NCI-H345 (cell line): ENCODE results near the gene TRIP12.
"Not testable (repeated sequence)": the region's sequence is repeated elsewhere in the genome, so short reads cannot be mapped to it uniquely, and the experiment has no call there.

Experiments
- DNase-seq: peaks from one replicate; lab custom pipeline; 2025; lab: John Stamatoyannopoulos, UW

The TRIP12 gene

DNA sequence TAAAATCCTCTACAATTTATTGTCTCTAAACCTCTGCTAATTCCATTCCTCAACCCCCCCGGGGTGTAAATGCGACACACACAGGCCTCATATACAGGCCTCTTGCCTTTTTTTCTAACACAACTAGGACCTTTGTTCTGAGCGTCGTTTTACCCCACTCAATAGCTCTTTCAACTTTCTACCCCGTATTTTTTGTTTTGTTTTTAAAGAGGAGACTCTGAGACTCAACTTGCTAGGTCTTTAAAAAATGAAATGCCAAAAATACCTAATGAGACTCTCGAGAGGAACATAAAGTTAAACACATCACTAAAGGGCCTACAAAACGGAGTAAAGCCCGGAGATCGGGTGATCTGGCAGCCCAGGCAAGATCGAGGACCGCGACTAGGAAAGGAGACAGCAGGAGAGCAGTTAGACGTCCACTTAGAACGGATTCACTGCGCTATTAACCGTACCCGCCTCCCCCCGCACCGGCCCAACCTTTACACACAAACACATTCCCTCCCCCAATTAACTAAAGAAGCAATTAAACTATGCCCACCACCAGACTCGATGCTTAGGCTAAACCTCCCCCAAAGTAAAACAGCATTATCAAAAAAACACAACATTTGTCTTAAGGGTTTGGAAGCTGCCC, 1.7 kb downstream of the TRIP12 start:
- DNase-seq, result no peak

DNA sequence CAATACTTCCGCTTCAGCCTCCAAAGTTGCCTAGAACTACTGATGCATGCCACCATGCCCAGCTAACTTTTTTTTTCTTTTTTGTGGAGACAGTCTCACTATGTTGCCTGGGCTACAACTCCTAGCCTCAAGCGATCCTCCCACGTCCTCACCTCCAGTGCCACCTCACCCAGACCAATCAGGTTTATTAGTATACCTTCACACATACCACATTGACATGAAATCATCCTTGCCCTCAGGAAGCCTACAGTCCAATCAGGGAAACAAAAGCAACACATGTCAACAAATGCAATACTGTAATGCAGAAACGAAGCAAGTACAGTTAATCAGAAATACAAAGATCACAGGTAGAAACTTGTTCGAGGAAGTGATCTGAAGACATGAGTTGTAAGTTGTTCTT, 4.0 kb downstream of the TRIP12 start:
- no peak for DNase-seq

DNA sequence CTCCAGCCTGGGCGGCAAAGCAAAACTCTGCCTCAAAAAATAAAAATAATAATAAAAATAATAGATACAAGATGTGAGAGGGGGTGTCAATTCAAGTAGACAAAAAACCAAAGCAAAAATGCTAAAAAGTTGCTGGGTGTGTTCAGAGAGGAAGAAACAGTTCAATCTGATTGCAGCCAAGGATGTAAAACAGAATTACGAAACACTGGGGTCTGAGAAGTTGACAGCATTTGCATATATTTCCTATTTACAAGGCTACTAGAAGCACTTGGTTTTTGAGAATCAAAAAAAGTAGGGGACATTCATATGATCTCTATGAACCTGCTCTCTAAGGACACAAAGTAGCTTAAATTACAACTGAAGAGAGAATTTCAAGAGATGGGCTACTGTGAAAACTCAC, 7.6 kb downstream of the TRIP12 start:
- no peak for DNase-seq

DNA sequence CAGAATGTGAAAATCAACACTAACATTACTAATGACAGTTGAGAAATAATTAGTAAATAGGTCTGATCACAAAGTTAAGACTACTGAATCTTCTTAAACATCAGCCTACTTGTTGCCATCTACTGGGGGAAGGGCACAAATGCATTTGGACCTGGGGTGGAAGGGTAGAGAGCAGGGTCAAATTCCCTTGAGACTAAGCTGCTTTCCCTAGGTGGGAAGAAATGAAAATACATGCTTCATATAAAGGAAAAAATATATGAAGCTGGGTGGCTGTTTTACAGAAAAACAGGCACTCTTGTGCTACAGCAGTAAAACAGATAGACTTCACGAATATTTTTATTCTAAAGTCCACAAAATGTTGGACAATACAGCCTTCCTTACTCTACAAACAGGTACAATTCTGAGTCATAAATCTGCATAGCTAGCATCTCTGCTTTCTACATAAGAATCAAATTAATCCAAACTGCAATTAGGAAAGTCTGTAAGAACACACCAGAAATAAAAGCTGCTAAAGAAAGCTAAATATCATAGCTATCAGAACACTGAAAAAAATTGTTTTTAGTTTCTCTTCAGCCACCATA, 10.9 kb downstream of the TRIP12 start:
- DNase-seq, result no peak

DNA sequence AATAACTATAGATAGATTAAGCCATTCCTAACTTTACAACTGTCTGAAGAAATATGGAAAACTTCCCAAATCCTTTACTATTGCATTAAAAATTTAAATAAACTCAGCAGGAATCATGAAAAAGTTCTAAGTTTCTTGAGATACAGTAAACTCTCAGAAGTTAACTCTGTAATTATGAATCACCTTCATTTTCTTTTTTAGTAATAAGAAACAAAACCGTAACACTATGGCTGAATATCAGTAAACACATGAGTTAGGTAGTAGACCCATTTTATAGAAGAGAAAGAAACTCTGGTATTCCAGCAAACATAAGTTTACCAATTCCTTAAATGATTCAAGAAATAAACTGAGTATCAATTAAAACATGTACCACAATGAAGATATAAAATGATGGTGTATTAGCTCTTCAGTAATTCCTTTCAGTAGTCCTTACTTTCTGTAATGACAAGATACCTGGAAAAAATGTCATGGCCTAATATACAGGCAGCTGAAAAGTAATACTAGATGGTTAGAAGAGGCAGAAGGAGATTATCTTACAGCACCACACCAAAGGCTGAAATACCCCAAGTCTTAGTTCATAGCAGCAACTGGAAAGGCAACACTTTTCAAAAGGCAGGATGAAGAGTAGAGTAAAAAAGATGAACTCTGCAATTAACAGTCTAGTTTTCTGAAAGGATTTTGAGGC, 11.5 kb downstream of the TRIP12 start:
- DNase-seq, result no peak

DNA sequence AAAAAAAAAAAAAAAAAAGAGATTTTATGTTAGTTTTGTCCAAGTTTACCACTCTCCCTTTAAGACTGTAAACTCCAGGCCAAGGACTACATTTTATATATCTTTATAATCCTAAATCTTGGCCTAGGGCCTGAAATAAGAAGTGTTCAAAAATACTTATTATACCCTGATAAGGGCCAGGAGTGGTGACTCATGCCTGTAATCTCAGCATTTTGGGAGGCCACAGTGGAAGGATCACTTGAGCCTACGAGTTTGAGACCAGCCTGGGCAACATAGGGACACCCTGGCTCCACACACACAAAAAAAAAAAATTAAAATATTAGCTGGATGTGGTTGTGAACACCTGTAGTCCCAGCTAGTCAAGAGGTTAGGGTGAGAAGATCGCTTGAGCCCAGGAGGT, 12.7 kb downstream of the TRIP12 start:
- DNase-seq, result no peak

DNA sequence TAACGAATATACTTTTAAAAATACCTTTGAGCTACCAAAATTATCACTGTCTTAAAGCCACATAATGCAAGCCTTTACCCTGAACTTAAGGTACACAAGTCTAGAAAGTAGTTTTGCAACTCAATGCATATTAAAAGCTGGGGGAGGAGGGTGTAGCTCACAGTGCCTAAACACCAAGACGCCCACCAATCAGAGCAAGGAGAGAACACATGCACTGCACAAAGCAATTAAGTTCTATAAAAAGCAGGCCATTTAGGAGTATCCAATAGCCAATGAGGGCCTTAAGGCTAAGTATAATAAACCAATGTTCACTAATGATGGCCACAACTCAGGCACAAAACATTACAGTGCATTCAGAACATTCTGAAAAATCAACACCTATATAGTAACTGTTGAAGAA, 16.2 kb downstream of the TRIP12 start:
- DNase-seq, result no peak

DNA sequence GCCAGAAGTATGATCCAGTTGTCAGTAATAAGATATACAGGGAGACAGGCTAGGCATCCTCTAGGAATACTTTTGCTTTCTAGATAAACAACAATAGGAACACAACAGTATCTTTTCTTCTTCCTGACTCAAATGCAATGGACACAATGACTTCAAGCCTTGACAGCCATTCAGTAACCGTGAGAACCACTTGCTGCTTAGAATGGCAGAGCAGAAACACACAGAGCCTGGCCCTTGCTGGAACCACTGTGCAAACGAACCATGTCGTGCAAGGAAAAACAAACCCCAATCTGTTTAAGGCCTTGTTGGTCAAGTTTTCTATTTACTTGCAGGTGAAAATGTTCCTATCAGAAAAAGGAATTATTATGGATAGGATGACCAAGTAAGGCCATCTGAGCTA, 18.8 kb downstream of the TRIP12 start:
- no peak for DNase-seq

DNA sequence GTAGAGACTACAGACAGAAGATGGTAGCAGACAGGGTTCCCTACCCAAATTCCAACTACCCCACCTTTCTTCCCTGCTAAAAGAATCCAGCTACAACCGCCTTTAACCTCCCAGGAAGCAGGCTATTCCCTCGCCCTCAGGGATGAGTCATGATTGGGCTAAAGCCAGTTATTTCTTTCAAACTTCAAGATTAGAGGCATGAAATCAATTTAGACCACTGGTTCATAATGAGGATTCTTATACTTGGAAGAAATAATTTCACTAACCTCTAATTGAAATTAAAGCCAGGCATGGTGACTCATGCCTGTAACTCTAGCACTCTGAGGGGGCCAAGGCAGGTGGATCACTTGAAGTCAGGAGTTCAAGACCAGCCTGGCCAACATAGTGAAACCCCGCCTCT, 20.0 kb downstream of the TRIP12 start:
- no peak for DNase-seq

DNA sequence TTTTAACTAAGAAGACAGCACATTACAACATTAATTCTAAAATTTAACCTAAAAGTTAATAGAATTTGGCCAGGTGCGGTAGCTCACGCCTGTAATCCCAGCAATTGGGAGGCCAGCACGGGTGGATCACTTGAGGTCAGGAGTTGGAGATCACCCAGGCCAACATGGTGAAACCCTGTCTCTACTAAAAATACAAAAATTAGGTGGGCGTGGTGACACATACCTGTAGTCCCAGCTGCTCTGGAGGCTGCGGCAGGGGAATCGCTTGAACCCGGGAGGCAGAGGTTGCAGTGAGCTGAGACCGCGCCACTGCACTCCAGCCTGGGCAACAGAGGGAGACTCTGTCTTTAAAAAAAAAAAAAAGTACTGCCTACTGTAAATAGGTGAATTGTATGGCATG, 21.3 kb downstream of the TRIP12 start:
- DNase-seq, result not testable (repeated sequence)

DNA sequence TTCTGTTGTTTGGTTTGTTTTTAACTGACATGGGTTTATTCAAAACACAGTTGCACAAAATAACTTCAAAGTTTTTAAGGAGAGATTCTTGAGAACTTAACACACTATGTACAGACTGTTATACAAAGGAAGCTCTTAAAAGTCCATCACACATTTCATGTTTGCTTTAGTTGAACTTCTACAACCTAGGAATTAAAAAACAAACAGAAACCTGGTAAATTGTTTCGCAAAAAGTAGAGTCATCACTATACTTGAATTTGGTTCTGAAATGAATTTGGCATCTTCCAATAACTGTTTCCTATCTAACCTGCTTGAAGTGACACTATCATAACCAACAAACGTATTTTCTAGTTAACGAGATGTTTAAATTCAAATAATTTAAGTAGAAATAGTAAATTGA, 21.8 kb downstream of the TRIP12 start:
- no peak for DNase-seq

DNA sequence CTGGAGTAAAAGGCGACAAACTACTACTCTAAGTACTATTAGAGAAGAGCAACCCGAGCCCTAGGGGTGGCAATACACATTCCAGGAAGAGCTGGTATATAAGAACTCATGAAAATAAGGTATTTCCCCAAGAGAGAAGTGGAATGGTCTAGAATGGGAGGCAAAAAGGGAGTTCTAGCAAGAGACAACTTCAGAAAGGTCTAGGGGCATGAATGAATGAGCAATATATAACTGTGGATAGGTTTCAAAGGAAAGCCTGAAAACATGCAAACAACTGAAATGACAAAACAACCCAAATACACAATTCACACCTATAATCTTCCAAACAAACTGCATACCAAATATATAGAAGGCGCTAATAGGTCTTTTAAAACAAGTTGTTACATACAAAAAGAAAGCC, 22.2 kb downstream of the TRIP12 start:
- DNase-seq, result no peak

DNA sequence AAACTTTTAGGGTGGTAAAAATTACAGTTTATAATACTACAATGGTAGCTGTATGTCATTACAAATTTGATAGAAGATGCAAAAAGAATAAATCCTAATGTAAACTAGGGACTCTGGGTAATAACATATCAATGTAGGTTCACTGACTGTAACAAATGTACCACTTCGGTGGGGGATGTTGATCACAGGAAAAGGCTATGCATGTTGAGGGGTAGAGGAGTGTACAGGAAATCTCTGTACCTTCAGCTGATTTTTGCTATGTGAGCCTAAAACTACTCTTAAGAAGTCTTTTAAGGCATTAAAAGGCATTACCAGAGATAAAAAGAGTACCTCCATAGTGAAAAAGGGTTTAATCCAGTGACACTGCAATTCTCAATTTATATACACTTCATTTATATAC, 25.0 kb downstream of the TRIP12 start:
- DNase-seq, result no peak

DNA sequence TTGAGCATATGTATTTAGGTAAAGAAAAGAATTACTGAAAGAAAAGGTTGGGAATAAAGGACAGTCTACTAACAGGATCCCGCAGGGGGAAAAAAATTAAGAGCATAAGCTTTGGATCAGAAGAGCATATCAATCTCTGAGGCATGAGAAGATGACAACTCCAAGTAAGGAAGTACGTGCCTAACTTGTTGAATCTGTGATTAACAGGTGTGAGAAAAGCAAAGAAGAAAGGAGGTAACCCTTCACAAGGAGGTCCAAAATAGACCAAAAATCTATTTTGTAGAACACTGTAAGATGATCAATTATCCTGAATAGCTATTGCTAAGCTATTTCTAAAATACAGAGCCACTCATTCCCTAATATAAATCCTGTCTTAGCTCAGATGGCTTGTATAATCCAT, 32.8 kb downstream of the TRIP12 start:
- DNase-seq, result no peak

DNA sequence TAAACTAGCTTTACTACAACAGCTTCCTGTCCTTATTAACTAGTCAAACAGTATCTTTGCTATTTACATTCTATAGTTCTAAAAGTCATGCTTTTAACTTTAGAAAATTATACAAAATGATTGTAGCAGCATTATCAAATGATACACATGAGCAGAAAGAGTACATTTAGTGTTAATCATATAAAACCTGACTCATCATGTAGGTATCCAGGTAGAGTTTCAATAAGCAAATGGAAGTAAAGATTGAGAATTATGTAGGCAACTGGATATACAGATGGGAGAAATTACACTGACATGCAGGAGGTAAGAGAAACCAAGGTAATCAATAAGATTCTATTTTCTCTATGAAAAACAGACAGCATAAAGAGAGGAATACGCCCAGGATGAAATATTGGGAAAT, 33.8 kb downstream of the TRIP12 start:
- DNase-seq, result no peak

DNA sequence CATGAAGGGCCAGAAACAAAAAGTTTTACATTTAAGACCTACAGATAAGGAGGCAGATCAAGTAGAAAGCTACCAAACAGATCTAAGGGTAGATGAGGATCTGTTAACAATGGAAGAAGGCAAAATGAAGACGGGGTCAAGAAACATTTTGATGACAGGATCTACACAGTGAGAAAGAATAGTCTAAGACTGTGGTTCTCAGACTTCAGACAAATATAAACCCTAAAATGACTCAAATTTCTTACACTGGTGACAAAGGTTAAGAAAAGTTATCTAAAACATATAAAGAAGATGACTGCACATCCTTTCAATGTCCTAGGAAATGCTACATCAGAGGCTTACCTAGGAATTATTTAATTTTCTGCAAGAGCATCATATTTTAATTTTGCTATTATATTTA, 34.4 kb downstream of the TRIP12 start:
- DNase-seq, result no peak

DNA sequence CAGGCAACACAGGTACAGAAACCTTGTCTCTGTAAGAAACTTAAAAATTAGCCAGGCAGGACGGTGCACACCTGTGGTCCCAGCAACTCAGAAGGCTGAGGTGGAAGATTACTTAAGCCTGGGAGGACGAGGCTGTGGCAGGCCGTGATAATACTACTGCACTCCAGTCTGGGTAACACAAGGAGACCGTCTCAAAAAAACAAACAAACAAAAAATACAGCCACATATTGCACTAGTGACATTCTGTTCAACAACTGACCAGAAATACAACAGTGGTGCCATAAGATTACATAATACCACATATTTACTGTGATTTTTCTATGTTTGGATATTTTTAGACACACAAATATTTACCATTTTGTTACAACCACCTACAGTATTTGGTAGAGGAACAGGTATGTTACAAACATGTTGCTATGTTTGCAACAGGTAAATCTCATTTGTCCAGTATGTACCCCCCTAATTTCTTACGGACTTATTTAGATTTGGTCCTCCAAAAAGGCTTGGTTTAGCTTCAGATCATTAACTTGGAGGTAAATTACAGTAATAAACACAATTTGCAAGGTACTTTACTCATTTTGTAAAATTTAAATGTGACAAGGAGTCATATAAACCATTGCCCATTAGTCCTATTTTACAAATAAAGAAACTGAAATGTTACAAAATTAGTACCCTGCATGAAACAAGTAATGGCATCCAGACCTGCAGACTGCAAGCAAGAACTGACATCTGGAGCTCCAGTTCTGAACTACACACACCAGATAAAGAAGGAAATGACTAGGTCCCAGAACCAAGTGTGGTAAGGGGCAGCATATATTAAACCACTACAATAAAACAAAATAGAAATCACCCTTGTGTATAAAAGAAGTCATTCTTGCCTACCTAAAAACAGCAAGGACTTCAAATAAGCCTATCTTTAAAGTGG, 36.8 kb downstream of the TRIP12 start:
- no peak for DNase-seq

DNA sequence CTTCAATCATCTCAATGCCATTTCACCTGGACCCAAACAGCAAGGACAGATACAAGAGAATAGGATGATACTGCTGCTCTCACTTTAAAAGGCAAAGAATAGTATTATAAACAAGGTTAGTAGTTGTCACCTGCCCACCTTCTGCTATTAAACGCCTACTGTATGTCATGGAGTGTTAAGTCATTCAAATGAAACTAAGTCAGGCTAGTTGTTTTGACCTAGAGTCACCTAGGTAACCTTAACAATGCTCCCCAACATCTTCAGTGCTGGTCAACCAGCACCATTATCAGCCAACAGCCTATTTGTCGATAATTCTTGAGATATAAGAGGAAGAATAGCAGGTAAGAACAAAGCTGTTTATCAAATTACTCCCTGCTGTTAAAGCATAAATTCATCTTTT, 39.2 kb downstream of the TRIP12 start:
- DNase-seq, result no peak

DNA sequence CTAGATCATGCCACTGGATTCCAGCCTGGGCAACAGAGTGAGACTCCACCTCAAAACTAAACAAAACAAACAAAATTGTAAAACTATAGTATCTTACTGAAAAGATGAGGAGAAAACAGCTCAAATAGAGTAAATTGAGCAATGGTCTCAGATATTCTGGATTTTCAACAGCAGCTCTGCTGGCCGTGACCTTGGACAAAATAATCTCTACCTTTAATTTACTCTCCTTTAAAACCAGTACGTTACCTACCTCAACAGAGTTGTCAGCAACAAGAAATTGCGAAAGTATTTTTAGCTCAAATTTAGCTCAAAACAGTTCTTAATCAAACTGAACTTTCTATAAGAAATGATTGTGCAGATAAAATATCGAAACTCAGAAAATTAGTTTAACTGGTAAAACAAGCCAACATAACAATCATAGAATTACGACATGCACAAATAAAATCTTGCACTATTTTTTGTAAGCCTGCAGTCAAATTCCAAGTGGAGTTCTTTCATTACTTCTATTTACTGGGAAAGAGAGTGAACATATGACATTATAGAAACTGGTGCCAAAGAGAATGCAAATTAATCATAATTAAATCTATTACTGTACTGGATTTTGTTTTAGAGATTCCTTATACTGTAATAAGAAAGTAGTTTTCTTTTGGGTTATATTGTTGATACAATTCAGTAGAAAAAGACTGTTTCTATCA, 40.8 kb downstream of the TRIP12 start:
- no peak for DNase-seq

DNA sequence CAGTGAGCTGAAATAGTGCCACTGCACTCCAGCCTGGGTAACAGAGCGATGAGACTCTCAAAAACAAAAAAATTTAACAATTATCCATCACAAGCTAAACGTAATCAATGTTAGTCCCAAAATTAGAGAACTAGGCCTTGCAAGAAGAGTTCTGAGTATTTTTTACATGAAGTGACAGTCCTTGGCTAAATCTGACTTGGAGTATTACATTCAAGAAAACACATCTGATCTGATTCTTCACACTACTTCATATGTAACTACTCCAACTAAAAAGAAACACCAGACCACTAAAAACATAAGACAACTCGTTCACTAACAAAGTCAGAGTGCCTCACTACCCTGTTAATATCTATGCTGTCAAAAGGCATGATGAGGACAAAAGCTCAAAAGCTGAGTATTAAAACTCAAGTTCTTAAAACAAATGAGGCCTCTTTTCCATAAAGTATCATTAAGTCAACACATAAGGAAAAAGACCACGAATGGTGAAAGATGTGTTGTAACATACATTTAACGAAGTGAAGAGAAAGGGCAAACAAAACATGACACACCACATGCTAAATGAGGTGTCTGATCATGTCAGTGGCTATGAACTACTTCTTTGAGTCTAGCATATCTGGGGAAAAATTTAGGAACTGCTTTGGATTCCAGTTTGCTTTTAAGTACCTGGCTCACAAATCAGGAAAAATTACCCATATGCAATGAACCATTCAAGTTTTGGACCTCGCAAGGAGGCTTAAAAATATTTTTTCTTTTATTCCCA, 42.4 kb downstream of the TRIP12 start:
- no peak for DNase-seq

DNA sequence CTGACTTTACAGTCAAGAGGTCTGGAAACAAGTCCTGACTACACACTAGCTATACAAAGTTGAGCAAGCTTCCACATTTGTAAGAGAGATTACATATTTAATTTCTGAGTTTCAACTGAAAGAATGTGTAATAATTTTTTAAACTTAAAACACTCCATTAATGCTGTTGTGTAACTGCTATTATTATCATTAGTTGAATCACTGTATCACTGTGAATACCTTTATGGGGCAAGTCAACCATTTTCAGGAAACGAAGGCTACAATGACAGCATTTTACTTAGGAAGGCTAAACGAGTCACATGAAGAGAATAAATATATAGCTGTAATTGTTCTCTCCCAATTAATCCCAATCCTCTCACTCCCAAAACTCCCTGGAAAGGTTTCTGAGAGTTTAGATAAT, 46.3 kb downstream of the TRIP12 start:
- no peak for DNase-seq
